Femur (tissue), 1 donor: ENCODE data around the gene BAMBI.
A peak's percentile ranks its signal among the peaks of the same experiment; 100 is the strongest.

Source experiments
- DNase-seq: peaks from one replicate; pipeline ENCODE4 v3.0.0-alpha.2; 2017

BAMBI gene

DNA sequence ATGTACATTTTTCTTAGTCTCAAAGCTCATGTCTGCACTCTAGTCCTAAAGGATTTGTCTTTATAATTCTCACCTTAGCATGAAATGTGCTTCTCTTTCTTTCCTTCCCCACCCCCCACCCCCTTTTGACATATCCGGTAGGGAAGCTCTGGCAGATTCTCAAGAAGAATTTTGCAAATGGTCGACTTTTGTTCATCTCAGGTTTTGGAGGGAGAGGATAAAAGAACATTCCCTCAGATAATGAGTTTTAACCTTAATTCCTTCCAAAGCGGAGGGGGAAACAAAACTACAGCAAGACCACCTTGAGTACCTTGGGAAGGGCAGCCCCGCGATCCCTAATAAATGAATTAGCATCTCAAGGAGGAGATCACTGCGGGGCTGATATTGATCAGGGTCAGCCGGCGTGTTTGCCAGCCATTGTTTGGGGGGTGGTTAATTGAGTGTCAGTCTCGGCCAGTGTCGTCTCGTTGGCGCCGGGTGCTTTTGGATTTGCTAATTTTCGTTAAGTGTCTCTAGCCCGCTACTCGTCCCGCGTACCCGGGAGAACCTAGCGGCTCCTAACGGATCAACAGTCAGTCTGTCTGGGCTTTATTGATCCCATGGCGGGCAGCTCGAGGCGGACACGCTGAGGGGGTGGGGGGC lies 874 bp upstream of the BAMBI start:
- no peak for DNase-seq

DNA sequence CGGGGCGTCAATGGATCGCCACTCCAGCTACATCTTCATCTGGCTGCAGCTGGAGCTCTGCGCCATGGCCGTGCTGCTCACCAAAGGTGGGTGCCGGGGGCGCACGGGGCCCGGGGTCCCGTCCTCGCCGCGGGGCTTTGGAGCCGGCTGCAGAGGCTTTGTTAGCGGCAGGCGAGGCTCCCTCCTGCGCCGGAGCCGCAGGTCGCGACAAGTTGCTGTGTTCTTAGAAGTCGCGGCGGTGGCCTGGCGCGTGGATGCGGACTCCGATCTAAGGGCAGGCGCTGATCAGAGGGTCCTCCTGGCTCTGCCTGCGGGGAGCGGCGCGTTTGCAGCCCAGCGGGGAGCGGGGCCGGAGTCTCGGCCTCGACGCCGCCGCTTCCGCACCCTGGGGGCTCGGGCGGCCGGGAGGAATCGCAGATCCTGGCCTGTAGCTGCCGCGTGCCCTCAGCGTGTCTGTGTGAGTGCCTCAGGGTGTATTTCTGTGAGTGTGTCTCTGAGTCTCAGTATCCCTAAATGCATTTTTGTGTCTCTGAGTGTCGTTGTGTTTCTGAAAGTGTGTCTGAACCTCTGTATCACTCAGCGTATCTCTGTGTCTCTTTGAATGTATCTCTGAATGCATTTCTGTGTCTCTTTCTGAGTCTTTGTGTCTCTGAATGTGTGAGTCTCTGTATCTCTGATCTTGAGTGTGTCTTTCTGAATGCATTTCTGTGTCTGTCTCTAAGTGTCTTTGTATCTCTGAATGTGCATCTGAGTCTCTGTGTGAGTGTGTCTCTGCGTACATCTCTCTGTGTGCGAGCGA lies 766 bp downstream of the BAMBI start:
- DNase-seq = peak; percentile 50

DNA sequence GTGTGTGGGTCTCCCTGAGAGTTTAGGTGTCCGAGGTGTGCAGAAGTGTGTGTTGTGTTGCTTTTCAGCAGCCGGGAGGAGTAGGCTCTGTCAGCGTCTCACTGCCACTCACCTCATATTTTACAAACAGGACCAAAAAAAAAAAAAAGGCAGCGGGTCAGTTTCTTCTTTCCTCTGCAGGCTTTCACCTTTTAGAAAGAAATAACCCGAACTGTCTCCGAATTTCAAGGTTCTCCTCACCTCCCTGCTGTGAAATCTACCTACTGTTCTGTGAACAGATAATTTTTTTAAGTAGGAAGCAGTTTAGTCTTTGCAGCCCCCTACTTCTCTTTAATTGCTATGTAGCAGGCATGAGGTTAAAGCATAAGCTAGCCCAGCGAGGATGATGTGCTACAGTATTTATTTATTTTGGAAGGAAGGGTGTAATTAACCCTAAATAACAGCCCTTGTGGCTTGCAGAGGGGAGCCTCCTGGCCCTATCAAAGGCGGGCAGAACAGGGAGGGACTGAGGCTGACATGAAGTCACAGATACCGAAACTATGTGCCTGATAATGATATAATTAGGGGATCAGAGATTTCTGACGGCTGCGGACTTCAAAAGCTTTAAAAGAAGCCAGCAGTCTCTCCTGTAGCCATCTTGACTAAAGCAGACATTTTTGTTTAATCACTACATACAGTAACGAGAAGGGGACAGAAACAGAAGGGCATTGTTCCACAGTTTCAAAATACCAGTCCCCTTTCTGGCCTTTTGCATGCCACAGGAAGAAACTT lies 1.6 kb downstream of the BAMBI start:
- peak; percentile 36 for DNase-seq

DNA sequence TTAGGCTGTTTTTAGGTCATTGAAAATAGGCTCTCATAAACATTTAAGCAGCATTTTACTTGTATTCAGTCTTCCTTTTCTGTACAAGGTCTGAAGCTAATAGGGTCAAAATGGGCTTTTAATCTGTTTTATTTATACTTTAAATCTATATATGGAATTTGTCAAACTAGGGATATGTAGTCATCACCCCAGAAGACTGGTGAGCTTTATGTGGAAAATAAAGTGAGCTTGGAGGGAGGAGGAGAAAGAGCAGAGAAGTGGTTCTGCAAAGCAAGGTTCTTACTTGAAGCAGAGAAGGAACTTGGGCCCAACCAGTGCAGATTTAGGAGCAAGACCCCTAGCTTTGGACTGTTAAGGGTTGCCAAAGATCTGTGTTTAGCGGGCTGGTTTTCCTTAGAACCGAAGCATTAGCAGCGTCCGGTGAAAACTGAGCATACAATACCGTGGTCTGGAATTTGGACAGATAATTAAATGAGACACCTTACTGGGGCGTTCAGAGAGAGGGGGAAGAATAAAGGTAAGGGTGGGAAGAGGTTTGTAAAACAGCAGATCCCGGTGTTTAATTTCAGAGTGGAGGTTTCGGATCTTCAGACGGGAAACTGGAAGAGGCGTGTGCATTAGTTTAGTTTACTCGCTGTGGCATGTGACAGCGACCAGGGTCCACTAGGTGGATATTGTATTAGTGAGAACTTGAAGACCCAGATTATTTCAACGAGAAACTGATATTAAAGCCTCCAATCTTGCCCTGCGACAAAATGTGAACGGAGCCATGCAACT lies 2.4 kb downstream of the BAMBI start:
- DNase-seq = no peak

DNA sequence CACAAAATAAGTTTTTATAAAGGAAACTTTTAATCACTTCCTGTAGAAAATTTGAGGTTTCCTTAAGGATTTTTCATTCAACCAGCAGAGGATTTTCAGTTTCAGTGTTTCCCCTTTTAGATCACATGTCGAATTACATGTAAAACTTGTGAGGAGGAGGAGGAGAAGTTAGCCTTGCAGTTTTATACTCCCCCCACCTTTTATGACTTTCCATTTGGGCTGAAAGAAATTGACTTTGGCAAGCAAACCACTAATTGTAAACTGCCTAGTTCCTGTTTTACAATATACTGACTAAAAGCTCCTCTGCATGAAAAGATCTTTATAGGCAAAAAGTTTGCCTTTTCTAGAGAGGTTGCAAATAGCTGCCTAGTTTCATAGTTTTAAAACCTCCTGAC lies 3.0 kb downstream of the BAMBI start:
- DNase-seq = no peak

DNA sequence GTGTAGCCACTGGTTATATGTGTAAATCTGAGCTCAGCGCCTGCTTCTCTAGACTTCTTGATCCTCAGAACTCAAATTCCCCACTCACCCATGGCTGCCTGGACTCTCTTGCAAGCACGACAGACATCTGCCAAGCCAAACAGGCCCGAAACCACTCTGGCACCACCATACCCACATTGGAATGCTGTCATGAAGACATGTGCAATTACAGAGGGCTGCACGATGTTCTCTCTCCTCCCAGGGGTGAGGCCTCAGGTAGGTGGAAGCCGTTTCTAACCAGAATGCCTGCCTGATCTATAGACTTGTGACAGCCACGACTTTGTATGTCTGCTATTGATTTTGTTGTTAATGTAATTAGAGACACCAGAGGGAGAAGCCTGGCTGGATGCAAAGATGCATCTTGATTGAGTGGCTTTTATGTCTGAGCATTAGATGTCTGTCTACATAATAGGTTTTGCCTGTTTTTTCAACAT lies 4.0 kb downstream of the BAMBI start:
- DNase-seq = peak; percentile 74

DNA sequence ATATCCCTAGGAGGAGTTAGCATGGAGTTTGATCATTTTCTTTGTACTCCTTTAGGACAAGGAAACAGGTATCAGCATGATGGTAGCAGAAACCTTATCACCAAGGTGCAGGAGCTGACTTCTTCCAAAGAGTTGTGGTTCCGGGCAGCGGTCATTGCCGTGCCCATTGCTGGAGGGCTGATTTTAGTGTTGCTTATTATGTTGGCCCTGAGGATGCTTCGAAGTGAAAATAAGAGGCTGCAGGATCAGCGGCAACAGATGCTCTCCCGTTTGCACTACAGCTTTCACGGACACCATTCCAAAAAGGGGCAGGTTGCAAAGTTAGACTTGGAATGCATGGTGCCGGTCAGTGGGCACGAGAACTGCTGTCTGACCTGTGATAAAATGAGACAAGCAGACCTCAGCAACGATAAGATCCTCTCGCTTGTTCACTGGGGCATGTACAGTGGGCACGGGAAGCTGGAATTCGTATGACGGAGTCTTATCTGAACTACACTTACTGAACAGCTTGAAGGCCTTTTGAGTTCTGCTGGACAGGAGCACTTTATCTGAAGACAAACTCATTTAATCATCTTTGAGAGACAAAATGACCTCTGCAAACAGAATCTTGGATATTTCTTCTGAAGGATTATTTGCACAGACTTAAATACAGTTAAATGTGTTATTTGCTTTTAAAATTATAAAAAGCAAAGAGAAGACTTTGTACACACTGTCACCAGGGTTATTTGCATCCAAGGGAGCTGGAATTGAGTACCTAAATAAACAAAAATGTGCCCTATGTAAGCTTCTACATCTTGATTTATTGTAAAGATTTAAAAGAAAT lies 4.8 kb downstream of the BAMBI start:
- no peak for DNase-seq

DNA sequence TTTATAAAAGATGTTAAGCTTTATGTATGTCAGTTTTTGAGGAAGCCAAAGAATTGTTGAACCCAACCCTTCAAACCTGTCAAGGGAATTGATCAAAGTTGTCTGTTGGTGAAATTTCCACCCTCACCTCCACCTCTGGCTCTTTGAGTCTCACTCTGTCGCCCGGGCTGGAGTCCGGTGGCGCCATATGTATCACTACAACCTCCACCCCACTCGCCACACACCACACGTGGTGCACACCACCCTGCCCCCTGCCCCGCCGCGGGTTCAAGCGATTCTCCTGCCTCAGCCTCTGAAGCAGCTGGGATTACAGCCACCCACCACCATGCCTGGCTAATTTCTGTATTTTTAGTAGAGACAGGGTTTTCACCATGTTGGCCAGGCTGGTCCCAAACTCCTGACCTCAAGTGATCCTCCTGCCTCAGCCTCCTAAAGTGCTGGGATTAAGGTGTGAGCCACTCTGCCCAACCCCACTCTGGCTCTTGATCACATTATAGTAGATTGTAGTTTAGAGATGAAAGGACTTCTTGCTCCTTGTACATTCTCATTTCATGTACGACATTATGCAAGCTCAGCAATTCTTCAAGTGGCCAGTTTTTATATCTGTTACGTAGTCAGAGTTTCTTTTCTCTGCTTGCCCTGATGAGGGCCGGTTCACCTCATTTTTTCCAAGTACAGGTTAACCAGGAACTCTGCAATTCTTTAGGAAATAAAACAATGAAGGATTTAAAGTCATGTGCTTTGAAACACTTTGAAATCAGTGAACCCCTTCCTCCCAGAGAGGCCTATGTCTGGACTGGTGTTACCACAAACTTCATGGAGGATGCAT lies 7.0 kb downstream of the BAMBI start:
- DNase-seq = no peak

DNA sequence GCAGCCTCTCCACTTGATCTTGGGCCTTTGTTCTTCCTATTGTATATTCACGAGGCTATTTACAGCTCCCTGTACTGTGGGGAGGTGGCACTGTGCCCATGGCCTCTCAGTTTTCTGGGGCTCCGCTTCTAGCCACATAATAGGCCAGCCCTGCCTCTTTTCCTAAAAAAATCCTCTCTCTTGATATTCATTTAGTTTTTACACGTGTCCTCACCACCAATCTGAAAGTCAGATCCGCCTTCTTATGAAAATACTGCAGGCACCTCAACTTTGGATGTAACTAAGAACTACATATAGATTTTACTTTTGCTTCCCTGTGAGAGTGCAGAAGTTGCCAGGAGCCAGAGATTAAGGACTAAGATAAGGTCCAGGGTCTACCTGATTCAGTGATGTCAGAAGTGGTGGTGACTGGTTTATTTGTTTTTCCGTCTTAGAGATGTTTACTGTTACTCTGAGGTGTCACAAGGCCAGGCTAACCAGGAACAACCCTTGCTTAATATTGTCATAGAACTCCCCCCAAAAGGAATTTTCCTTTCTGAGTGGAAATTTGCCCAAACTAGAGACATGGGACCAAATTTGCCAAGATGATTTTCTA lies 7.8 kb downstream of the BAMBI start:
- no peak for DNase-seq

DNA sequence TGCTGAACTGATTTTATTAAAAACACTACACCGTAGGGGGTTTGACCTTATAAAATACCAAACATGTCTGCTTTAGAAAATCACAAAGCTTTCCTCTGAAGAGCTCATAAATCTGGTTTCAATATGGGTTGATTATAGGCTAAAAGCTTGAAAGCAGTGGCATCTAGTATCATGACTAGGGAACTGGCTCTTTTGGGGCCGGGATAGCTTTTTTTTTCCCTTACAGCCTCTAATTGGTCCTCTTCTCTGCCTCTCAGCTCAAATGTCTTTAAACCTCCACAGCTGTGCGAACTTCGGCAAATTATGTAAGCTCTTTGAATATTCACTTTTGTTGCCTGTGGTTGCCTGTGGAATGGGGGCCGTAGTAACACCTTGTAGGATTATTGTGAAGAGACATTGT lies 8.4 kb downstream of the BAMBI start:
- DNase-seq = no peak

DNA sequence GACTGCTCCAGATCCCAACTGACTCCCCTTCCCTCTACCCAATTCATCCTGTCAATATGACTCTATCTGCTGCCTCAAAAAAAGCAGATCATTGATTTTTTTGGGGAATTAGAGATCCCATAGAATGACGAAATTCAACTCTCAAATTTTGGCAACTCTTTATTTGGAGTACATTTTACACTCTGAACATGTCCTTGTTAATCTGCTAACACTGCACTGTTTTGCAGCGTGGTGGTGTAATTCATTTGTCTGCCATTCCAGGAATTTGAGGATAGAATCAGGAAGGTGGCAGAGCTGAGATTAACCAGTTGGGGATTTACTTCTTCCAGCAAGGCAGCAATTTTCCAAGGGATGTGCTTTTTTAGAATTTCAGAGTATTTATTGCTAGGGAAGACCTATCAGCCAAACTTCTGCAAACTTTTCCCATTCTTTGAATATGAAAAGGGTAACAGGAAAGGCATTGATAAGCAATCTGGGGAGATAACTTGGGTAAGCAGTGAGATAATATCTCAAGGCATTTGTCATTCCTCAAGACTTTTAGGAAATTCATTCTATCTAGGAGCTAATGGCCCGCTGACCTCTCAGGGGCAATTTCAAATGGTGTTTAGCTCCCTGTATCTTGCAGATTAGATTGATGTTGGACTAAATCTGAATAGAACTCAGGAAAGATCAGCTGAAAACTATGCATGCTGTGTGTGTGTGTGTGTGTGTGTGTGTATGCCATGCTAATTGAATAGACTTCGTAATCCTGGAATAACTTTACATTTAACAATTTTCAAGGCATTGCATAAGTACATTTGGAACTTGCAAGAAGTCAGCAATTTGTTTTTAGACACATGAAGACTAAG lies 9.7 kb downstream of the BAMBI start:
- DNase-seq = no peak

DNA sequence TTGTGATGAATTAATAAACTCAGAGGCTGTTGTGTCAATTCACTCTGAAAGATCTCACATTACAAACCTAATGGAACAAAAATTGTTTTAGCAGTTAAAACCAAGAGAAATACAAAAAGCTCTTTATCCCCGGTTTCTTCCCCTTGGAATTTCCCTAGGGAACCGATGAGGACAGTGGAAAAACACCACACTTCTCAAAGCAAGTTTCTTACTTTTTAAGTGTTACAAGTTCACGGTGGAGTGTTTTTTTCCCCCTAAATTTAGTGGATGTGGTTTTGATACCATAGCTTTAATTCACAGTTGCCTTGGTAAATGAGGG lies 10.3 kb downstream of the BAMBI start:
- DNase-seq = no peak

DNA sequence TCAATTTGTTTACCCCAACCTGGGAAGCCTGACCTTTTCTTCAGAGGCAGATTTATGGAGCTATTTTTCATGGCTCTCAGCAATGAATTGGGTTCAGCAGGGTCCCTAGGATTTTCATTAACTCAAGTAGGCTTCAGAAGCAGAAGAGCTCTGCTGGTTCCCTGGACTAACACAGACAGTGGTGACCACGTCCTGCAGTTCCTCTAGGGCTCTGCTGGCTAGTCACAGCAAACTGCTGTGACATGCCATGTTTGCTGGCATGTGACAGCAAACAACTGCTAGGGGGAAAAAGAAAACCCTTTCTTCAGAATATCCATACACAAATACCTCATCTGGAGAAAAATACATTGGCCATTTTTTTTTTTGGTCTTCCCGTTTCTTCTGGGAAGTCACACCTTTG lies 13.2 kb downstream of the BAMBI start:
- DNase-seq = no peak

DNA sequence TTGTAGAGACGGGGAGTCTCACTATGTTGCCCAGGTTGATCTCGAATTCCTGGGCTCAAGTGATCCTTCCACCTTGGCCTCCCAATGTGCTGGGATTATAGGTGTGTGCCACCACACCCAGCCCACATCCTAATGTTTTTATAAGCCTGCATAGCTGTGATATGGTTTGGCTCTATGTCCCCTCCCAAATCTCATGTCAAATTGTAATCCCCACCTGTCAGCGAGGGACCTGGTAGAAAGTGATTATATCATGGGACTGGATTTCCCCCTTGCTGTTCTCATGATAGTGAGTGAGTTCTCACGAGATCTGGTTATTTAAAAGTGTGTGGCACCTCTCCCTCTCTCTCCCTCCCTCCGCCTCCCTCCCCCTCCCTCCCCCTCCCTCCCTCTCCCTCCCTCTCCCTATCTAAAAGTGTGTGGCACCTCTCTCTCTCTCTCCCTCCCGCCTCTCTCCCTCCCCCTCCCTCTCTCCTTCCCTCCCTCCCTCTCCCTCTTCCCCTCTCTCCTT lies 13.9 kb downstream of the BAMBI start:
- no peak for DNase-seq

DNA sequence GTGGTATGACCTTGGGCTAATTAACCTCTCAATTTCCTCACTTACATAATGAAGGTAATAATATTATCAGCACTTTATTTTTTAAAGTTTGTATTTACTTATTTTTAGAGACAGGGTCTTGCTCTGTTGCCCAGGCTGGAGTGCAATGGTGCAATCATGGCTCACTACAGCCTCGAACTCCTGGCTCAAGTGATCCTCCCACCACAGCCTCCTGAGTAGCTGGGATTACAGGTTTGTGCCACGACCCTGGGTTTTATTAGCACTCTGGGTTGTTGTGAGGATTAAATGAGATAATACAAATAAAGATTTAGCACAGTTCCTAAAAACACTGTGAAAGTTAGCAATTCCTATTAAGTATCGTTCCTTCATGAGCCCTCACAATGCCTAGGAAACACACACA lies 14.7 kb downstream of the BAMBI start:
- DNase-seq = no peak

DNA sequence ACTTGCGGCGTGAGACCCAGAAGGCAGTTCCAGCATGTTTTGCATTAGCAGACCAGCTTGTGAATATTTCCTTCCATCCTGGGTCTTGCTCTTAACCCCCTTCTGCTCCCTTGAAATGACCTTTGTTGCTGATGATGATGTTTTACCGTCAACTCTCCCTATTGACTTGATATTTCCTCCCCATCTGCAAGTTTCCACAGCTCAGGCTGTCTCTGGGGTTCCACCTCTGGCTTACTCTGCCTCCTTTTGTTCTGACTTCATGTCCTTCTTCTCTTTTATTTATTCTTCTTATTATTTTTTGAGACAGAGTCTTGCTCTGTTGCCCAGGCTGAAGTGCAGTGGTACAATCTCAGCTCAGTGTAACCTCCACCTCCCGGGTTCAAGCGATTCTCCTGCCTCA lies 17.2 kb downstream of the BAMBI start:
- no peak for DNase-seq

DNA sequence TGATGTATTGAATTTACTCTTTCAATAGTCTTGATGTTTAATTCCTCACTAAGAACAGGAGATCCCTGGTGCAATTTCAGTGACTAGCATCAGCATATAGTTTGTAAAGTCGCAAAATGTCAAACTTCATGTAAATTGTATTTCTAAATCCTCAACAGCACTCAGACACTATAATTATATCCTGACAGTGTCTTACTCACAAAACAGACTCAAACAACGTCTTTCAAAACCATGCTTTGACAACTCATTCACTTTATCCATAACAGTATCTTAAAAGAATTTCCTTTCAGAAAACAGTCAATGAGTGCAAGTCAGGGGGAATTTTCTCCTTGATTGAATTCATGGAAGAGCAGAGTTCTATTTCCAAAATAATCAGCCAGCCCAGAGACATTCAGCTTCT lies 20.8 kb downstream of the BAMBI start:
- no peak for DNase-seq

DNA sequence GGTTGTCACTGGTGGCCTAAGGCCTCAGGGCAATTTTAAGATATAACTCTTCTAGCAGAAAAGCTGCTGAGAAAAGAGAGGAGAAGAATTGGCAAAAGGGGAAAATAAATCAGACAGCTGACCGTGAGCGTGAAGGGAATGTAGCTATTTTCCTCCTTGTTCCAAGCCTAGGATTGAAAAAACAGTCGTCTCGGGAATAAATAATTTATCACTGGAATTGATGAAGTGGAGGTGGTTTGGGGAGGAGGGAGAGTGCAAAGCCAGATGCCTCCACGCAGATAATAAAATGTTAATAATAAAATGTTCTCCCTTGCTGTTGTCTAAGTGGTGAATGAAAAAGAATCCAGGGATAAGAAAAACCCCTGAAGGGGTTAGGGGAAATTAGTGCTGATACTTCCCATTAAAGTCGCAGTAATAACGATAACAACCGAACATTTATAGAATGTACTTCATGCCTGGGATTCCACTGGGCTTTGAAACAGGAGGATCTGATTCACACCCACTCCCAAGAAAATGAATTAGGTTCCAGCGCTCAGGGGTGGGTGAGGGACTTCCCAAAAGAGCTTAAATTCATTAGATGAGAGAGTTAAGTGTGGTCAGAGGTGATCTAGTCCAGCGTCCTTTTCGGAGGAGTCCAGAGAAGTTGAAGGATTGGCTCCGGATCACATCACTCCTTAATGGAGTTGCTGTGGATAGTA lies 27.3 kb downstream of the BAMBI start:
- no peak for DNase-seq

DNA sequence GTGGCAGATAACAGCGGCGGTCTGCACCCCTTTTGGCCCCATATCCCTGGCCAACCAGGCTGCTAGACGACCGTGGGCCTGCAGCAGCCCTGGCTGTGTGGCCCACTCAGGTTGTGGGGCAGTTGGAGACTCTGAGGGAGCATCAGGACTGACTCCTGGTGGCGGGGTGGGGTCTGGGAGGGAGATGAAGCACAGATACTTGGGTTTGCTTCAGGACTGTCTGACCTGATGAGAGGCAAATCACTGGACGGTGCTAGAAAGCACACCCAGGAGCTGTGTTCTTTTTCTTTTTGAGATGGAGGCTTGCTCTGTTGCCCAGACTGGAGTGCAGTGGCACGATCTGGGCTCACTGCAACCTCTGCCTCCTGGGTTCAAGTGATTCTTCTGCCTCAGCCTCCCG lies 28.2 kb downstream of the BAMBI start:
- DNase-seq = no peak
